PC-9 (cell line): ENCODE results near the gene TCTN2. TPM values are rescaled to one million over a fixed set of nuclear protein-coding genes. Genes with fewer than 3 reads are reported as not detected.

Source experiments
- BruUV-seq: library from RNA; stranded (reverse); fragments of 400-500 nt; replicated peaks from 2 replicates; lab custom pipeline; 2021; lab: Mats Ljungman, UMichigan
- CTCF ChIA-PET: fragments of 300-600 bp; sonication (Branson Sonifier 250); formaldehyde crosslinking; loops from one replicate; lab custom pipeline; 2022; ENCODE audit warnings: antibody characterized with exemption; lab: Charles Lee
- POLR2A ChIA-PET: fragments of 300-600 bp; sonication (Branson Sonifier 250); formaldehyde crosslinking; loops from one replicate; lab custom pipeline; 2022; ENCODE audit warnings: antibody characterized with exemption; ENCODE audit not compliant: unreplicated experiment; lab: Charles Lee
- DNase-seq, 2 experiments: peaks; one replicate each; pipeline versions ENCODE4 v3.0.0 to v3.0.0-alpha.2; 2015 to 2022; ENCODE audit warnings: mixed read lengths in 1 of 2
- H2AFZ ChIP-seq: fragments of 200-600 bp; sonication (generic); 2 replicates; pipeline ENCODE4 v1.8.1; 2017; ENCODE audit warnings: antibody characterized with exemption
- H3F3A ChIP-seq: fragments of 200-600 bp; sonication (generic); 2 replicates; pipeline ENCODE4 v1.8.1; 2017; ENCODE audit warnings: antibody characterized with exemption, mild to moderate bottlenecking, low read depth; ENCODE audit not compliant: insufficient read depth
- H3K27ac ChIP-seq: fragments of 200-600 bp; sonication (generic); 2 replicates; pipeline ENCODE4 v1.6.1; 2016; ENCODE audit warnings: mixed run types
- H3K27me3 ChIP-seq: fragments of 200-600 bp; sonication (generic); 2 replicates; pipeline ENCODE4 v1.6.1; 2016; ENCODE audit warnings: low read depth, mixed run types; ENCODE audit not compliant: insufficient read depth
- H3K36me3 ChIP-seq: fragments of 200-600 bp; sonication (generic); 2 replicates; pipeline ENCODE4 v1.6.1; 2016; ENCODE audit warnings: low read depth, mixed run types
- H3K4me1 ChIP-seq: fragments of 200-600 bp; sonication (generic); replicated peaks from 2 replicates; pipeline ENCODE4 v1.6.1; 2016; ENCODE audit warnings: mixed run types; ENCODE audit not compliant: insufficient read depth
- H3K4me2 ChIP-seq: fragments of 200-600 bp; sonication (generic); 2 replicates; pipeline ENCODE4 v1.6.1; 2017; ENCODE audit warnings: mixed run types
- H3K4me3 ChIP-seq: fragments of 200-600 bp; sonication (generic); 2 replicates; pipeline ENCODE4 v1.6.1; 2016; ENCODE audit warnings: mixed run types
- H3K79me2 ChIP-seq: fragments of 200-600 bp; sonication (generic); 2 replicates; pipeline ENCODE4 v1.6.1; 2017; ENCODE audit warnings: low read depth, mixed run types
- H3K9me2 ChIP-seq: fragments of 200-600 bp; sonication (generic); 2 replicates; pipeline ENCODE4 v1.8.1; 2017; ENCODE audit warnings: mild to moderate bottlenecking; ENCODE audit not compliant: insufficient read depth
- H3K9me3 ChIP-seq: fragments of 200-600 bp; sonication (generic); 2 replicates; pipeline ENCODE4 v1.8.1; 2016; ENCODE audit warnings: low read depth; ENCODE audit not compliant: insufficient read depth
- H4K20me1 ChIP-seq: fragments of 200-600 bp; sonication (generic); 2 replicates; pipeline ENCODE4 v1.8.1; 2017; ENCODE audit not compliant: insufficient read depth
- EZH2 ChIP-seq: fragments of 200-600 bp; sonication (generic); IDR thresholded peaks from 2 replicates; pipeline ENCODE4 v1.8.0; 2017; ENCODE audit warnings: antibody characterized with exemption, low read depth
- intact Hi-C: fragments of 100-400 bp; cut with micrococcal nuclease; formaldehyde crosslinking; loops from one replicate; pipeline ENCODE4 v1.10.0; 2022; ENCODE audit not compliant: unreplicated experiment
- total RNA-seq: library from RNA; stranded (reverse); gene quantifications from 2 replicates; pipeline ENCODE4 v1.2.3, GENCODE V29; 2021
- TF ChIP-seq, protein P1 (sequence below): fragments of 200-600 bp; sonication (generic); conservative IDR thresholded peaks from 2 replicates; pipeline ENCODE4 v1.6.1; 2017; ENCODE audit warnings: mixed run types, antibody characterized with exemption, mild to moderate bottlenecking, moderate library complexity

The TCTN2 gene
- total RNA-seq, 1 experiment from 2014 or later = 21.9 TPM

- DNase-seq = no peak
- Histone ChIP-seq H3K4me2 (no peak overlapping the region), H3K4me1 (peaks cover 2% of the 10 kb centered on the region; the same call in 1 of the 2 replicates), H3K36me3 (peaks cover 5% of the 10 kb centered on the region; the same call in 1 of the 2 replicates), H3K27me3 (no peaks in the 10 kb centered on the region), H3K27ac (no peak overlapping the region), H4K20me1 (0 out of 2 replicates have a peak, but pooled peaks cover 3% of the 10 kb centered on the region), H3F3A (0 out of 2 replicates have a peak, but pooled peaks cover 8% of the 10 kb centered on the region), H2AFZ (no peak overlapping the region), H3K4me3 (no peak overlapping the region), H3K9me2 (no peaks in the 10 kb centered on the region), H3K79me2 (no peaks in the 10 kb centered on the region), H3K9me3 (no peaks in the 10 kb centered on the region)
- ChIA-PET POLR2A (no interaction called here), CTCF (no interaction called here)
- intact Hi-C loops = no loop called here
- TF ChIP-seq, protein P1, sequence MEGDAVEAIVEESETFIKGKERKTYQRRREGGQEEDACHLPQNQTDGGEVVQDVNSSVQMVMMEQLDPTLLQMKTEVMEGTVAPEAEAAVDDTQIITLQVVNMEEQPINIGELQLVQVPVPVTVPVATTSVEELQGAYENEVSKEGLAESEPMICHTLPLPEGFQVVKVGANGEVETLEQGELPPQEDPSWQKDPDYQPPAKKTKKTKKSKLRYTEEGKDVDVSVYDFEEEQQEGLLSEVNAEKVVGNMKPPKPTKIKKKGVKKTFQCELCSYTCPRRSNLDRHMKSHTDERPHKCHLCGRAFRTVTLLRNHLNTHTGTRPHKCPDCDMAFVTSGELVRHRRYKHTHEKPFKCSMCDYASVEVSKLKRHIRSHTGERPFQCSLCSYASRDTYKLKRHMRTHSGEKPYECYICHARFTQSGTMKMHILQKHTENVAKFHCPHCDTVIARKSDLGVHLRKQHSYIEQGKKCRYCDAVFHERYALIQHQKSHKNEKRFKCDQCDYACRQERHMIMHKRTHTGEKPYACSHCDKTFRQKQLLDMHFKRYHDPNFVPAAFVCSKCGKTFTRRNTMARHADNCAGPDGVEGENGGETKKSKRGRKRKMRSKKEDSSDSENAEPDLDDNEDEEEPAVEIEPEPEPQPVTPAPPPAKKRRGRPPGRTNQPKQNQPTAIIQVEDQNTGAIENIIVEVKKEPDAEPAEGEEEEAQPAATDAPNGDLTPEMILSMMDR = no peak
- no peak for TF ChIP-seq EZH2
- BruUV-seq = no TSS peak
Measured at GRCh38 chr12:123654129-123654701, 16.7 kb upstream of the TCTN2 start.

GRCh38 chr12:123655420-123655819 is 15.5 kb upstream of the TCTN2 start:
- 0 out of 2 replicates have a peak, but pooled peaks cover 3% of the 10 kb centered on the region for H4K20me1 ChIP-seq
- no peak overlapping the region for H3K27ac ChIP-seq
- peaks cover 19% of the 10 kb centered on the region for H3F3A ChIP-seq
- DNase-seq = no peak
- no peak overlapping the region for H3K4me2 ChIP-seq
- H3K79me2 ChIP-seq = no peaks in the 10 kb centered on the region
- H3K36me3 ChIP-seq = peaks cover 5% of the 10 kb centered on the region; the same call in 1 of the 2 replicates
- no peak for TF ChIP-seq EZH2
- TF ChIP-seq, protein P1 = no peak
- H3K27me3 ChIP-seq = no peaks in the 10 kb centered on the region
- H3K9me2 ChIP-seq = no peaks in the 10 kb centered on the region
- no peak overlapping the region for H2AFZ ChIP-seq
- intact Hi-C loops = no loop called here
- H3K4me1 ChIP-seq = peaks cover 14% of the 10 kb centered on the region
- H3K4me3 ChIP-seq = no peak overlapping the region
- H3K9me3 ChIP-seq = no peaks in the 10 kb centered on the region
- no TSS peak for BruUV-seq
- ChIA-PET CTCF (no interaction called here), POLR2A (no interaction called here)

DNA sequence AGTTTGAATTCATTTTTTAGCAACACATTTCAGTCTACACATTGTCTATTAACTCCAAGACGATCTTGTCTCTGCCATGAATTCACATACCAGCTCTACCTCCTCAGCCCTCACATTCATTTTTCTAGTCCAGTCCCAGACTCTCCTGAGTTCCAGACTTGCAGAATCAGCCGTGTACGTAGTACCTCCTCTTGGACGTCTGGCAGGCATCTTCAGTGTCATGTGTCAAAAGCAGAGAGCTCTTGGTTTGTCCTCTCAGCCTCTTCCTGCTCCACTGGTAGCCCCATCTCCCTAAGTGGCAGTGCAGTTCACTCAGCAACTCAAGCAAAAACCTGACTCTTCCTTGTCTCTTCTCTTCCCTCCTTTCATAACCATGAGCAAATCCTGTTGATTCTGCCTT is 14.5 kb upstream of the TCTN2 start:
- TF ChIP-seq, protein P1 = no peak
- TF ChIP-seq EZH2 = no peak
- peaks cover 8% of the 10 kb centered on the region; the same call in 1 of the 2 replicates for H3K36me3 ChIP-seq
- H3F3A ChIP-seq = peaks cover 23% of the 10 kb centered on the region
- no peak overlapping the region for H3K4me3 ChIP-seq
- H3K9me2 ChIP-seq = no peaks in the 10 kb centered on the region
- no peak overlapping the region for H3K4me2 ChIP-seq
- ChIA-PET CTCF (no interaction called here), POLR2A (no interaction called here)
- H3K27ac ChIP-seq = no peak overlapping the region
- 0 out of 2 replicates have a peak, but pooled peaks cover 3% of the 10 kb centered on the region for H4K20me1 ChIP-seq
- H3K9me3 ChIP-seq = no peaks in the 10 kb centered on the region
- no peaks in the 10 kb centered on the region for H3K79me2 ChIP-seq
- no TSS peak for BruUV-seq
- H3K27me3 ChIP-seq = no peaks in the 10 kb centered on the region
- DNase-seq = no peak
- intact Hi-C loops = no loop called here
- H2AFZ ChIP-seq = no peak overlapping the region
- peaks cover 23% of the 10 kb centered on the region for H3K4me1 ChIP-seq
